Erythroblast (primary cell): ENCODE measurements around the gene SCARB1.

ENCODE experiments used
- GATA1 ChIP-seq: IDR thresholded peaks from 2 replicates; pipeline ENCODE4 v1.6.1; 2011; ENCODE audit warnings: low read depth, mild to moderate bottlenecking, control low read depth, low read length, moderate library complexity
- POLR2A ChIP-seq: IDR thresholded peaks from 2 replicates; pipeline ENCODE4 v1.6.1; 2011; ENCODE audit warnings: mild to moderate bottlenecking, low read length

DNA sequence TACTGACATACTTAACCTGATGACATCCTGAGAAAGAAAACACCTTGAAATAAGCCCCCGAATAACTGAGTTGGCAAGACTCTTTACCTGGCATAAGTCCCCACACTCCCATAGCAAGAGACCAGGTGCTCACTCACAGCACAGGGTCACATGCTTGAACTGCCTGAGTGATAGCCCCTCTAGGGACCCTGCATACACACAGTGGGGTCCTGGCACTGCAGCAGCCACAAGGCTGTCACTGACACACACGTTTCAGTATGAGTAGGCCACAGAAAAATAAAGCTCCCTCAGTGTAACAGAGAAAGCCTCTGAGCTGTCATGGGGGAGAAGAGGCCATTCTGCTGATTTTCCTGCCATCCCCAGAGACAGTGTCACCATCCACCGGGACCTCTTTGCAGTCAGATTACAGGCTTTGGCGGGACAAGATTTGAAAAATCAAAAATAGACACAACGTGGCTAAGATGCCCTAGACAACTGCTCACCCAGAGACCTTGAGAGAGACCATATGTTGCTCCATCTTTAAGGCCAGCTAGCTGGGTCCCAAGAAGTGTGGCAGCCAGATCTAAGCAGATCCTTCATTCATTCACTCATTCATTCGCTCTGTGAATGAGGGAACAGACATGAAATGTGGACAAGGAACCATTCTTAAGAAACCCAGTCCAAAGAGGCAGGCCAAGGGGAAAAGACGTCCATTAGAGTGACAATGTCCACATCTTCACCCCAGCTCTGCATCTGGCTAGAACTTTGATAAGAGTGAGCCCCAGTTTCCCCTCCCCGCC lies 1.6 kb downstream of the SCARB1 start:
- no peak for TF ChIP-seq POLR2A
- no peak for TF ChIP-seq GATA1
